Fibroblast of lung (primary cell): Measurements from ENCODE around the gene CR1. TPM values are rescaled to one million over a fixed set of nuclear protein-coding genes. Genes with fewer than 3 reads are reported as not detected.

Source experiments
- DNase-seq, 2 donors: peaks; one replicate each; pipeline versions ENCODE4 v3.0.0 to v3.0.0-alpha.2; 2010; ENCODE audit warnings: low read depth in 2 of 2
- H2AFZ ChIP-seq: 2 replicates; pipeline ENCODE4 v1.5.1; 2012; ENCODE audit warnings: low read length, control low read depth, inconsistent platforms
- H3K27ac ChIP-seq: 2 replicates; pipeline ENCODE4 v1.5.1; 2011; ENCODE audit warnings: low read length, control low read depth; ENCODE audit not compliant: insufficient read depth
- H3K27me3 ChIP-seq: 2 replicates; pipeline ENCODE4 v1.5.1; 2011; ENCODE audit warnings: mild to moderate bottlenecking, low read length; ENCODE audit not compliant: control insufficient read depth, insufficient read depth
- H3K36me3 ChIP-seq: 2 replicates; pipeline ENCODE4 v1.5.1; 2011; ENCODE audit warnings: low read length; ENCODE audit not compliant: control insufficient read depth, insufficient read depth
- H3K4me1 ChIP-seq: 2 replicates; pipeline ENCODE4 v1.5.1; 2011; ENCODE audit warnings: low read length; ENCODE audit not compliant: control insufficient read depth, insufficient read depth; ENCODE audit errors: extremely low read depth
- H3K4me2 ChIP-seq: 2 replicates; pipeline ENCODE4 v1.5.1; 2011; ENCODE audit warnings: low read length, control low read depth; ENCODE audit not compliant: insufficient read depth; ENCODE audit errors: extremely low read depth
- H3K4me3 ChIP-seq, 4 experiments: fragments of 200-600 bp in 1 of 4; sonication (generic) in 1 of 4; replicated peaks in 1 of 4; 2 replicates each; pipeline ENCODE4 v1.5.1; 2011 to 2016; ENCODE audit warnings: low read length in 4 of 4, low read depth in 3 of 4, mild to moderate bottlenecking in 3 of 4, control low read depth in 2 of 4, inconsistent platforms in 1 of 4, mixed read lengths in 1 of 4; ENCODE audit not compliant: insufficient read depth in 1 of 4; ENCODE audit errors: control extremely low read depth in 1 of 4
- H3K79me2 ChIP-seq: 2 replicates; pipeline ENCODE4 v1.5.1; 2012; ENCODE audit warnings: mild to moderate bottlenecking, low read length, inconsistent platforms; ENCODE audit not compliant: control insufficient read depth, insufficient read depth
- H3K9ac ChIP-seq: 2 replicates; pipeline ENCODE4 v1.5.1; 2011; ENCODE audit warnings: mild to moderate bottlenecking, low read length, control low read depth; ENCODE audit not compliant: insufficient read depth
- H3K9me3 ChIP-seq: 2 replicates; pipeline ENCODE4 v1.5.1; 2012; ENCODE audit warnings: low read depth, low read length; ENCODE audit not compliant: control insufficient read depth, insufficient read depth
- H4K20me1 ChIP-seq: 2 replicates; pipeline ENCODE4 v1.5.1; 2011; ENCODE audit warnings: low read length; ENCODE audit not compliant: control insufficient read depth, insufficient read depth; ENCODE audit errors: extremely low read depth
- CTCF ChIP-seq, 2 donors: IDR thresholded peaks in 1 of 2; conservative IDR thresholded peaks in 1 of 2; 1 replicate in 1 of 2; 2 replicates in 1 of 2; pipeline ENCODE4 v1.5.1; 2011 to 2012; ENCODE audit warnings: low read length in 2 of 2, control low read depth in 1 of 2, inconsistent platforms in 1 of 2, low read depth in 1 of 2, mild to moderate bottlenecking in 1 of 2
- EZH2 ChIP-seq: IDR thresholded peaks from 2 replicates; pipeline ENCODE4 v1.5.1; 2012; ENCODE audit warnings: low read length, control low read depth, mild to moderate bottlenecking; ENCODE audit errors: missing control alignments
- polyA plus RNA-seq, 2 donors: library from polyadenylated mRNA; depleted of rRNA in 1 of 2; stranded (reverse) in 1 of 2; unstranded in 1 of 2; fragments of >200 nt; gene quantifications; 2 replicates each; pipeline ENCODE4 v1.2.1, GENCODE V29; 2011 to 2012; ENCODE audit warnings: missing spikeins in 1 of 2
- total RNA-seq: library from RNA; depleted of rRNA; stranded (reverse); fragments of >200 nt; gene quantifications from 2 replicates; pipeline ENCODE4 v1.2.1, GENCODE V29; 2014

The CR1 gene
- total and polyA plus RNA-seq, 2 donors (not counting 1 experiment from before 2014, with no cell fraction given) = not detected

- H3K9me3 ChIP-seq = no peaks in the 10 kb centered on the region
- no peak overlapping the region for H3K9ac ChIP-seq
- H2AFZ ChIP-seq = no peak overlapping the region
- H3K4me1 ChIP-seq = no peaks in the 10 kb centered on the region
- no peaks in the 10 kb centered on the region for H3K36me3 ChIP-seq
- peak; percentile 24 to 88 for DNase-seq
- no peak overlapping the region for H3K27ac ChIP-seq
- H3K79me2 ChIP-seq = no peaks in the 10 kb centered on the region
- H3K27me3 ChIP-seq = no peaks in the 10 kb centered on the region
- H3K4me2 ChIP-seq = peak overlapping the region; percentile 4
- TF ChIP-seq CTCF (conservative IDR thresholded peaks at IDR 0.05 in 1 of 2, IDR thresholded peaks at IDR 0.05 in 1 of 2; ENCODE audit: low read depth in 1 of 2, low read length in 2 of 2) (no peak), EZH2 (no peak)
- no peak overlapping the region for H3K4me3 ChIP-seq
- no peaks in the 10 kb centered on the region for H4K20me1 ChIP-seq
Measured at GRCh38 chr1:207603777-207604176, 107.8 kb downstream of the CR1 start.

- Histone ChIP-seq H3K36me3 (no peaks in the 10 kb centered on the region), H3K4me3 (no peak overlapping the region), H3K9ac (no peak overlapping the region), H3K9me3 (no peaks in the 10 kb centered on the region), H3K79me2 (no peaks in the 10 kb centered on the region), H3K27me3 (no peaks in the 10 kb centered on the region), H3K4me2 (no peak overlapping the region), H3K27ac (no peak overlapping the region), H4K20me1 (no peaks in the 10 kb centered on the region), H2AFZ (no peak overlapping the region), H3K4me1 (no peaks in the 10 kb centered on the region)
- peak in 1 of 2 donors; percentile 39 for DNase-seq
- TF ChIP-seq CTCF (conservative IDR thresholded peaks at IDR 0.05 in 1 of 2, IDR thresholded peaks at IDR 0.05 in 1 of 2; ENCODE audit: low read depth in 1 of 2, low read length in 2 of 2) (no peak), EZH2 (no peak)
Measured at GRCh38 chr1:207605444-207606361, 109.7 kb downstream of the CR1 start.

DNA sequence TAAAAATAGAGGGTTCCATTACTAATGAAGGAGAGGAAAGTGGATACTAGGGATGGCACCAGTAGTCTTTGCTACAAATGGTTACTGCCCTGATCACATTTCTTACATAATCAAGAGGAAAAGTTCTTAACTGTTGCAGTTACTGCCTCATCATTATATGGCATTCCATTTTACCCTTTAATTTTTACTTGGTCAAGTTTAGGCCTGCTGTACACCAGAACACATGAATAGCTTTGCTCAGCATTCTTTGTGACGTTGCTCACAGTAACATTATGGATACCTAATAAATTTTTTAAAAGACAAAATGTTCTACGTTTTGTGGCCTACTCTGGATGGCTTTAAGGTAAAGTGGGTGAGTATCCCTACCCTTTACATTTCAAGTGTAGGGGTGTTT lies 110.4 kb downstream of the CR1 start:
- Histone ChIP-seq H3K27ac (no peak overlapping the region), H2AFZ (no peak overlapping the region), H3K9me3 (no peaks in the 10 kb centered on the region), H3K36me3 (no peaks in the 10 kb centered on the region), H3K4me3 (no peak overlapping the region), H3K79me2 (no peaks in the 10 kb centered on the region), H3K4me2 (no peak overlapping the region), H4K20me1 (no peaks in the 10 kb centered on the region), H3K27me3 (no peaks in the 10 kb centered on the region), H3K4me1 (no peaks in the 10 kb centered on the region), H3K9ac (no peak overlapping the region)
- no peak for DNase-seq
- TF ChIP-seq EZH2 (no peak), CTCF (conservative IDR thresholded peaks at IDR 0.05 in 1 of 2, IDR thresholded peaks at IDR 0.05 in 1 of 2; ENCODE audit: low read depth in 1 of 2, low read length in 2 of 2) (no peak)
